ENCODE measurements around the gene CRYGN.

- TF ChIP-seq CTCF (conservative IDR thresholded peaks at IDR 0.05; ENCODE audit: low read depth in 2 of 2) (no peak), STAT1 (IDR thresholded peaks at IDR 0.05; ENCODE audit: unreplicated experiment) (no peak), EZH2 (IDR thresholded peaks at IDR 0.05; ENCODE audit: low read depth, unreplicated experiment) (no peak), POLR2AphosphoS5 (IDR thresholded peaks at IDR 0.05; ENCODE audit: low read depth) (0 out of 2 replicates have a peak, but pooled peaks have one; percentile 13), EZH2phosphoT487 (IDR thresholded peaks at IDR 0.05; ENCODE audit: unreplicated experiment) (no peak), ZNF331 (CRISPR knock-in tag; IDR thresholded peaks at IDR 0.05; ENCODE audit: low read depth) (no peak), CREB1 (CRISPR knock-in tag; IDR thresholded peaks at IDR 0.05; ENCODE audit: low read depth) (no peak), ZNF114 (CRISPR knock-in tag; IDR thresholded peaks at IDR 0.05) (no peak)
- TF ChIP-seq, protein P1, sequence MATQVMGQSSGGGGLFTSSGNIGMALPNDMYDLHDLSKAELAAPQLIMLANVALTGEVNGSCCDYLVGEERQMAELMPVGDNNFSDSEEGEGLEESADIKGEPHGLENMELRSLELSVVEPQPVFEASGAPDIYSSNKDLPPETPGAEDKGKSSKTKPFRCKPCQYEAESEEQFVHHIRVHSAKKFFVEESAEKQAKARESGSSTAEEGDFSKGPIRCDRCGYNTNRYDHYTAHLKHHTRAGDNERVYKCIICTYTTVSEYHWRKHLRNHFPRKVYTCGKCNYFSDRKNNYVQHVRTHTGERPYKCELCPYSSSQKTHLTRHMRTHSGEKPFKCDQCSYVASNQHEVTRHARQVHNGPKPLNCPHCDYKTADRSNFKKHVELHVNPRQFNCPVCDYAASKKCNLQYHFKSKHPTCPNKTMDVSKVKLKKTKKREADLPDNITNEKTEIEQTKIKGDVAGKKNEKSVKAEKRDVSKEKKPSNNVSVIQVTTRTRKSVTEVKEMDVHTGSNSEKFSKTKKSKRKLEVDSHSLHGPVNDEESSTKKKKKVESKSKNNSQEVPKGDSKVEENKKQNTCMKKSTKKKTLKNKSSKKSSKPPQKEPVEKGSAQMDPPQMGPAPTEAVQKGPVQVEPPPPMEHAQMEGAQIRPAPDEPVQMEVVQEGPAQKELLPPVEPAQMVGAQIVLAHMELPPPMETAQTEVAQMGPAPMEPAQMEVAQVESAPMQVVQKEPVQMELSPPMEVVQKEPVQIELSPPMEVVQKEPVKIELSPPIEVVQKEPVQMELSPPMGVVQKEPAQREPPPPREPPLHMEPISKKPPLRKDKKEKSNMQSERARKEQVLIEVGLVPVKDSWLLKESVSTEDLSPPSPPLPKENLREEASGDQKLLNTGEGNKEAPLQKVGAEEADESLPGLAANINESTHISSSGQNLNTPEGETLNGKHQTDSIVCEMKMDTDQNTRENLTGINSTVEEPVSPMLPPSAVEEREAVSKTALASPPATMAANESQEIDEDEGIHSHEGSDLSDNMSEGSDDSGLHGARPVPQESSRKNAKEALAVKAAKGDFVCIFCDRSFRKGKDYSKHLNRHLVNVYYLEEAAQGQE (IDR thresholded peaks at IDR 0.05; ENCODE audit: unreplicated experiment) = no peak
- TF ChIP-seq, protein P2, sequence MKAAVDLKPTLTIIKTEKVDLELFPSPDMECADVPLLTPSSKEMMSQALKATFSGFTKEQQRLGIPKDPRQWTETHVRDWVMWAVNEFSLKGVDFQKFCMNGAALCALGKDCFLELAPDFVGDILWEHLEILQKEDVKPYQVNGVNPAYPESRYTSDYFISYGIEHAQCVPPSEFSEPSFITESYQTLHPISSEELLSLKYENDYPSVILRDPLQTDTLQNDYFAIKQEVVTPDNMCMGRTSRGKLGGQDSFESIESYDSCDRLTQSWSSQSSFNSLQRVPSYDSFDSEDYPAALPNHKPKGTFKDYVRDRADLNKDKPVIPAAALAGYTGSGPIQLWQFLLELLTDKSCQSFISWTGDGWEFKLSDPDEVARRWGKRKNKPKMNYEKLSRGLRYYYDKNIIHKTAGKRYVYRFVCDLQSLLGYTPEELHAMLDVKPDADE (IDR thresholded peaks at IDR 0.05) = no peak
These were observed 16.8 kb upstream of the CRYGN start for GRCh38 chr7:151456782-151457181.

All from GM23338 (cell line).